Breast epithelium (tissue), 3 donors: Measurements from ENCODE around the gene CKLF.

Source experiments
- CTCF ChIP-seq, 3 donors: fragments of 450-650 bp; IDR thresholded peaks; one replicate each; pipeline ENCODE4 v1.5.1; 2016 to 2017; ENCODE audit warnings: antibody characterized with exemption in 3 of 3, mild to moderate bottlenecking in 3 of 3, moderate library complexity in 3 of 3
- POLR2A ChIP-seq: fragments of 450-650 bp; IDR thresholded peaks from one replicate; pipeline ENCODE4 v1.6.1; 2016; ENCODE audit warnings: antibody characterized with exemption, mild to moderate bottlenecking, moderate library complexity

DNA sequence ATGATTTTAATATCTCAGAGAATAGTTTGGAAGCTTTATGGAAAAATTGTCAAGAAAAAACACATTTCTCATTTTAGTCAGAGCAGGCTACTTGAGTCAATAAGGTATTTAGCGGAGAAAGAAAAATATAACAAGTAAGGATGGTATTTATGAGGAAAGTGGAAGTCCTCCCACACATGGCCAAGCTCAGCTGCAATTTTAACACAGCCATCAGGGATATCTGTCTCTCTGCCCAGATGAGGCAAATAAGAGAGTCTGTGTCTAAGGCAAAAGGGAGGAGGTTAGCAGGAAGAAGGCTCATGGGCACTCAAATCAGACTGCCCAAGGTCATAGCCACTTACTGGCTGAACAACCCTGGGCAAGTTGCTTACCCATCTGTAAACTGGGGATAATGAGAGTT, 21.7 kb downstream of the CKLF start:
- no peak for TF ChIP-seq CTCF (IDR thresholded peaks at IDR 0.05)
- no peak for TF ChIP-seq POLR2A
